HG03066 (cell line): Measurements from ENCODE around the gene WDR76.

ENCODE experiments used
- ATAC-seq: cut with Tn5 transposase; IDR thresholded peaks from one replicate; pipeline ENCODE4 v1.9.1; 2021; ENCODE audit warnings: low read depth; ENCODE audit not compliant: unreplicated experiment

Gene WDR76

DNA sequence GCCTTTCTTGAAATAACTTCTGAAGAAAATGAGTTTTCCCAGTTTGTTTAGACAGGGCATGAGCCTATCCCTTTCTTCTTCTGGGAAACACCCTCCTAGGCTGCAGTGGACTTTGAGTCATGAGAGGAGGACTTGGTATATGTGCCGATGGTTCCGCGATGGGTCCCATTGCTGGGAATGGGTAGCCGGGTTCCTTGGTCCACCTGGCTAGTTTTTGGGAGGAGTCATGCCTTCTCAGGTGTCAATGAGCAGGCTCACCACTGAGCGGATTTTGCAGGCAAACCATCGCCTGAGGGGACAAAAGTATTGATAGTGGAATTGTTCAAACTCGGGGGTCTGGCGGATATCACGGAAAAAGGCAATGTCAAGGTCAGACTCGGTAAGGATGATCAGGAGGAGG lies 46.8 kb downstream of the WDR76 start:
- ATAC-seq = no peak

DNA sequence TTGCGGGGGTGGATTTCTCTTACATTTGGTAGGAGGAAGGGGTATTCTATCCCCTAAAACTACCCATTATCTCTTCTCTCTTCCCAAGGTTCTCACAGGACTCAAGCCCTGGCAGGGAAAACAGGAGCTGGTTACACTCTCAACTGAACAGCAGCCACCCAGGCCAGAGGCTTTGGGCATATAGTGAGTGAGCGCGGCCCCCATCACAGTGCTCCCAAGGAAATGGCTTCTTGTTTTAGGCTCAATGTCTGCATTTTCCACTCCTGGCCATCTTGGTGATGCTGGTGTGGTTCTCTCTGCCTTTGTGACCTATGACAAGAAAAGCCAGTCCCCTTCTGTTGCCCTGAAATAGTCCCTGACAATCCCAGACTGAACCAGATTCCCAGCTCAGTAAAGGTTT lies 50.1 kb downstream of the WDR76 start:
- no peak for ATAC-seq

DNA sequence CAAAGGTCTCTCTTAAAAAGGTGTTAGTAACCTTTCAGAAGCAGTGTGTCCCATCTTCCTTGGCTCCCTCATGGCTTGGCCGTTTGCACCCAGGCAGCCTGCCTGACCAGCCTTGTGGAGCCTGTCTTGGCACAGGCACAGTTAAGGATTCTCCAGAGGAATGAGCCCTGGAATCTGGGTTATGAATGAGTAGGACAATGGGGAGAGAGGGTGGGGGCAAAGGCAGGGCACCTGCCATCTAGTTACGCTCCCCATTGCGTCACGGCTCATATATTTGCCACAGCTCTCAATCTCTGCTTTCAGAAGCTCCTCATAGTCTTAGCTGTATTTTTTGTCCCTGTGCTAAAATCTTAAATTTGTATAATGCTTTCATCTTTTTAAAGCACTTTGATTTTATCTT lies 50.6 kb downstream of the WDR76 start:
- ATAC-seq = no peak

DNA sequence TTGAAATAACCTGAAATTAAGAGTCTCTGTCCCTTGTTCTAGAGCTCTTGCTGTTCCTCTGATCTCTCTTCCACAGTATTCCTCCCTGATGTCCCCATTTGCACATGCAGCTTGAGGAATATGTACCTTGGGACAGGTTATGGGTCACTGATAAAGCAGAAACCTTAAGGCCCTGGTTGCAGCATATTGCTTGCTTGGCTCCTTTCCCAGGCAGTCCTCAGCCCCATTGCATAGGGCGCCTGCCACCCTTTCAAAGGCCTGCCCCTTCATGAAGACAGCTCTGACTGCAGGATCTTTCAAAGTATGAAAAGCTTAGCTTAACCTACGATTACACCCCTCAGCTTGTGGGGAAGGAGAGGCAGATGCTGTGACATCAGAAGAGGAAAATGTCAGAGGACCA lies 51.6 kb downstream of the WDR76 start:
- ATAC-seq = no peak

DNA sequence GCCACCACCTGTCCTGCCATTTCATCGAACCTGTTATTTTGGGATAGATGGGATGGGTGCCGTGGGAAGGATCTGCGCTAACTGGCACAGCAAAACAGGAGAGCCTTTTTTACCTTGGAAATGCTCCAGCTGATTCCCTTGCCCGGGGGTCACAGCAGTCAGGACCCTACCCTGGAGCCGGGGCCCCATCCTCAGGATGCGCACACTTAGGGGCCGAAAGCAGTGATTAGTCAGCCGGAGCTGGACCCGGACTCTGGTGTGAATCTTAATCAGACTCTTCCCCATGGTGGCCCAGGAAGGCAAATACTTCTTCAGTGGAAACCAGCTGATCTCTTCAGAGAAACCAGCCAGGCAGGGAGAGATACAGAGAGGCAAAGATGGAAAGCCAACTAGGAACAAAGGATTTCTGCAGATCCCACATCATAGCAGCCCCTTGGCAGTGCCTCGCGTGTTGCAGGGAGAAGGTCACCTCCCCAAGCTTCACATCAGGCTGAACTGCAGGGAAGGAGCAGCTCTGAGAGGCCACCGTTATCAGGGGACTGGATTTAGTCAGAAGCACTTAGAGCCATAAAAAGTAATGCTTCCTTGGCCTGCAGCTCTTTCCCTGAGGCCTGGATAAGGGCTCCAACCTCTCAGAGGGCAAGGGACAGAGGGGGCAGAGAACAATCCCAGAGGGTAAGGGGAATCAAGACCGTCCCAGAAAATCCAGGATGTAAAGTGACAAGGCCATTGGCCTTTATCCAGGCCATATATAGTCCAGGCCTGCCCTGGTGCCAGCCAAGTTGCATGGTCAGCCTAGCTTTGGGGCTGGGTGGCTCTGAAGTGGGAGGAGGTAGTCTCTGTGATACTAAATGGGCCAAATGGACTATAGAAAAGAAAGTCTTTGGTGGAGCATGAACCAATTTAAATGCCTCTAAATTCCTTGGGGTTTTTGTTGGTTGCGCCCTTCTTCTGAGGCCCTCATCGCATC lies 52.9 kb downstream of the WDR76 start:
- no peak for ATAC-seq

DNA sequence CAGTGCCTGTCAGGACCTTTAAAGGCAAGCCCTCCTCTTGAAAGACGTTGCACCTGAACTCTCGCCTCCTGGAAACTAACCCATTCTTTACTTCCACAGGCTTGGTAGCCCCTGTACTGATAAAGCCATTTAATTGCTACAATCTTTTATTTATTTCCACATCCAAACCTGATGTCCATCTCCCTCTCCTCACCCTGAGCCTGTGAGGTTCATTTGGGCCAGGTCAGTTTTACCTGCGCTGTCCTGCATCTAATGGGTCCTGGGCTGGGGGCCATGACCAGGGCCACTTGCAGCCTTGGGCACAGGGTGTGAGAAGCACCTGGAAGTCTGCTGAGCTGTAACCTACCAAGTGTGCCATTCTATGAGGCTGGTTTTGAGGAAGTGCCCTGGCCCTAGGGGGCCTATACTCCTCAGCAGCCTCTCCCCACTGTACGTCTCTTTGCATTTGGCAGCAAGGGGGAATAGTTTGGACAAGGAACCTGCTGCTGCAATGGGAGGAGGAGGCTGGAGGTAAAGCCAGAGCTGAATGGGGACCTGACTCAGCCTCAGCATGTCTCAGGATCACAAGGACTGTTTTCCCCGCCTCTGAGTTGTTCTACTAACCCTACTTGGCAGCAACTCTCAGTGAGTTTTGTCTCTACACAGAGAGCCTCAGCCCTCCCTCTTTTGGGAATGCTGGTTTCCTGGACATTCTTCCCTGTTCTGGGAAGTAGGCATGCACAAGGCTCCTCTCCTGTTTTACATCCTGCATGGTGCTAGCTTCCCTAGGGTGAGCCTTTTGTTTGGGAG lies 53.8 kb downstream of the WDR76 start:
- ATAC-seq = no peak

DNA sequence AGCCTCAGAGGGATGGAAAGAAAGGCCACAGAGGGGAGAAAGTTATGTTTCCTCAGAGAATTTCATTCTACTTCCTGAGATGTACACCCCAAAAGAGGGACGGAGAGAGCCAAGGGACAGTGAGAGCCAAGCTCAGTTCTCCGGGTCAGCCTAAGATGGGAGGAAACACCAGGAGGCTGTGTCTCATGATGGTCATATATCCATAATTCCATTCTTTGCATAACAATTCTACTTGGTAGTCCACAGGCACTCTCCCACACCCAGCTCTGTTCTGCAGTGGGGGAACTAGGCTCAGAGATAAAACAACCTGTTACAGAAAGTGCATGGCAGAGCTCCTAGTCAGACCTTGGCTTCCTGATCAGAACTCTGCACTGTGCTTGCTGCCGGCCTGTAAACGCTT lies 54.4 kb downstream of the WDR76 start:
- ATAC-seq = no peak

DNA sequence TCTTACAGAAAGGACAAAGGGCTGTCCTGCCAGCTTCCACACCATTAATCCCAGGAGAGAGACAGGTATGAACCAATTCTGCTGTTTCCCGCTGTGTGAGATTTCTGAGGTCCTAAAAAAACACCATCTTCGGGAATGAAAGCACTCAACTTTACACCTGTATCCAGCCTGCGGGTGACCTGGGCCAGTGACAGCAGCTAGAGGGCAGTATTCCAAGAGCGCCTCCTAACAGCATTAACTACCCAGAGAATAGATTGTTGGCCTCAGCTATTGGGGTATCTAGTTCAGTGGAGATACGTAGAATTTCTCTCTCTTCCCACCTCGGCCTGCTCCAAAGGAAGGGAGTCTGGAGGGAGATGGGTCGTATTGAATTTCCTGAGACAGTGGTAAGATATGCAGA lies 55.1 kb downstream of the WDR76 start:
- ATAC-seq = no peak

DNA sequence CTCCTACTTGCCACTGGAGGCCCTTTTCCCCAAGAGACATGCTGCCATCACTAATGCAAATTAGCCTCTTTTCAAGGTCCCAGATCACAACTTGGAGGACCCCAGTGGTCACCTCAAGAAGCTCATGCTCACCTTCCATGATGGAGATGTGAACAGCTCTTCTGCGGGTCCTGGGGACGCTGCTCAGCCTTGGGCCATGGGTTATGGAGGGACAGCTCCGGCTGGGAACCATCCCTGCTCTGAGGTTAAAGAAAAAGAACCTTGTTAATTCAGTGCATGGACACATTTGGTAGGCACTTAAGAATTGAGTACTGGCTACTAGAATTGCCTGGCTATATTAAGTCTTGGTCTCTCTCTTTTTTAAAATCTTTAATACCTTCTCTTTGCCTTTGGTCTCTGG lies 56.8 kb downstream of the WDR76 start:
- ATAC-seq = no peak

DNA sequence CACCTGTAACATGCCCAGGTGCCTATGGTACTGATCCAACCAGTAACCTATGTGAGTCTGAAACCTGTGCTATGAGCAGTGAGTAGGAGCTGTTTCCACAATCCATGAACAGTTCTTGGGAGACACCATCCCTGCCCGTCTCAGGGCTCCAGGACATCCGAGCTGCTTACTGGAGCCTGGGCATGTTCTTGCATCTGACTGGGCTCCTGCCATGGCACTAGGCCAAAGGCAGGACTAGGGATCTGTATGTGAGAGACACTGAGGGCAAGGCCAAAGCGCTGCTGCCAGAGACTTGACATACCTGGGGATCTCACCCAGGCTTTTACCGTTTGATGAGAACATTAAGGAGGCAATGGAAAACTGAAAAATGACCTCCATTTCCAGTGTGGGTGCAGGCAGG lies 59.8 kb downstream of the WDR76 start:
- ATAC-seq = no peak

DNA sequence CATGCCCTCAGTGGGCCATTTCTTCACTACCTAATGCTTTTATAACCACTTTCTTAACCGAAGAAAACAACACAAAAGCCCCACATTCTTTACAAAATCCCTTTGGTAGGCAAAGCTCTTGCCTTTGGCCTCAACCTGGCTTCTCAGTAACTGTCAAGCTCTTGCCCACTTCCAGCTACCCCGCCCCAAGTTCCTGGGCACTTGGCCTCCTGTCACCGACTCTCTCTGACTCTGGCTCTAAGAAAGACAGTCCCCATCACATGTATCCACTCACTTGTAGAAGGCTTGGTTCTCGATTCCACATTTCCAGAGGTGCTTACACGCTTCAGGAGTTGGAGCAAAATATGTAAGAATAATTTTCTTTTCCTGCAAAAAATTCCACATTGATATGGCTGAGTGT lies 61.1 kb downstream of the WDR76 start:
- ATAC-seq = no peak

DNA sequence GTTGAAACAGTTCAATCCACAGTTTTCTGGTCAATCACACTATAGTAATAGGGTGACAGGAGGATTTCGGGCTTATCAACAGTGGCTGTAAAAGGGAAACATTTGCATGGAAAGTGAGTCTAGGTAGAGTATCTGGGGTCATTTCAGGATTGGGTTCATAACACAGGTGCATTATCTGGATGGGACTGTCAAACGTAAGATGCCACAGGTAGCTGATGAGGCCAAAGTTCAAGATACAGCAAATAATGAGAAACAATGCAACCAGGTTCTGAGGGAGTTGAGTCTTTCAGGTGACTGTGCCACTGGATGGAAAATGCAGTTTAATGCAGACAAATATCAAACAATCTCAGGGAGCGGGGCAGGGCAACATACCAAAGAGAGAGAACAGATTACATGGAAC lies 62.2 kb downstream of the WDR76 start:
- ATAC-seq = no peak

DNA sequence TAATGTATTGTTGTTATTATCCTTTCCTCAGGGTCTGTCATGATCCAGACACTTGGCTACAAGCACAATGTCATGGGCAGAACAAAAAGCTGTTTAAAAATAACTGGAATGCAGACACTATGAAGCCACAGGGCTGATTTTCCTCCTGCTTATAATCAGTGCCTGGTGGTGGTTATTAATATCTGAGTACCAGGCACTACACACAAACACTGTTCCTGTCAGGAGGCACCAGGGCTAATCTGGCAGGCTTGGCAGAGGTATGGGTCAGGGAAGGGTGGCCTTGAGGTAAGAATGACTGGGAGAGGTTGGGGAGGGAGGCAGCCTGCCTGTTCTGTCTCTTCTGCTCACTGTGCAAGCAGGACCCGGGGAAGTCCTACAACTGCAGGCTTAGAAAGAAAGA lies 67.2 kb downstream of the WDR76 start:
- no peak for ATAC-seq

DNA sequence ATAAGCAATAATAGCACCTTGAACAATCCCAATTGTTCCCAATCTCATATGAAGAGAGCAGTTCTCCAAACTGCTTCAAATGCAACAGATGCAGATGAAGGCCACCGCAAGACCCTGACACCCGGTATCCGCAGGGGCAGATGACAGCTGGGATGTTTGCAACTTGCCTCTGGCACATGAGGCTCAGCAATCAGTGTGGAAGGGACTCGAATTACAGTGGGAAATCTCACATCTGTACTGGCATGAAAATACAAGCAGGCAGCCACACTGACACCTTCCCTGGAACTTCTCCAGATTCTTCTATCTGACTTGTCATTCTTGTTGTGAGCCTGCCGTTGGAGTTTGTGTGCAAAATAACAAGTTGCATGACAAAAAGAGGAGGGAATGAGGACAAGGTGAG lies 68.8 kb downstream of the WDR76 start:
- ATAC-seq = no peak

DNA sequence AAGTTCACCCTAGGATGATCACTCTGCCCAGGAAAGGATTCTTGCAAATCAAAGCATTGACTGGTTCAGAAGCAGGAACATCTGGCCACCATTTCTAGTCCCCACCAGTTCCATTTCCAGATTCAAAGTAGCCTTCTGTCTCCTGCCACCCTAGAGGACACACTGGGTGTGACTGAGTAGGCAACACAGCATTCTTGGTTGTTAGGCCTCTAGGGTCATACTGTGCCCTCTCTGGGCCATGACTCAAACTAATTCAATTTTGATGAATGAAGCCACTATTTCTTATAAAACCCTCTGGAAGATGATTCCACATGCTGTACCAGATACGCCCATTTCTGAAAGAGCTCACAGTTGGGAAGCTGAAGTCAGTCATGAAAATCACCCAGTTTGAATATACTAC lies 69.7 kb downstream of the WDR76 start:
- ATAC-seq = no peak

DNA sequence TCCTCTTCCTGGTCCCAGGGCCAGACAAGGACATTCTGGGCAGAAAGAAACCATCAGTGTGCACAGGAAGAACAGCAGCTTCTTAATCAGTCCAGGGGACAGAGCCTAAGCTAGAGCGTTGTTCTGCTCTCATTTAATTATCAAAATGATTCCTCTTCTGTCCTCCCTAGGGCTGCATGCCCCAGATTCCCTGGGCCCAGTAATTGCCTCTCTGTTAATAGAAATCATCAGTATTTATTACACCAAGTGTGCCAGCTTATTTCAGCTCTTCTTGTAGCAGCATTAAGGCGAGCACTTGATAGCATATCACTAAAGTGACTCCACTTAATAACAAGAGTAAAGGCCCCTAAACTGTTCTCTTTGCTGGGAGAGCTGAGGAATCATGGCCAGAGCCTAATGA lies 72.1 kb downstream of the WDR76 start:
- ATAC-seq = no peak

DNA sequence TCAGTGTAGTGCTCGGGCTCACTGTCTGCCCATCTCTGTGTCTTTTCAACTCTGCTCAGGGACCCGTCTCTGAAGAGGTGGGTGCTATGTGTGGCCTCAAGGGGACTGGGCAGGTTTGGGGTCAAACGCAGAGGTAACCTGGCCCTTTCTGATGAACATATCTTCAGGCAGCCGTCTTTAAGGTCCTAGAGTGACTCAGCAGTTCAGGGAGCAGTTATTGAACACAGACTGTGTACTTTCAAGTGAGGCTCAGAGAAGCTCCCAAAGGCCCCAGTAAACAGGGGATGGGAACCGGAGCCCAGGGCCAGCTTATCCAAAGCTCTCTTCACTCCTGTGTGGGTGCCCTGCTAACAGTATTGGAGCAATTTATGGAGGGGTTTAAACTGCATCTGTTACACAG lies 73.1 kb downstream of the WDR76 start:
- no peak for ATAC-seq

DNA sequence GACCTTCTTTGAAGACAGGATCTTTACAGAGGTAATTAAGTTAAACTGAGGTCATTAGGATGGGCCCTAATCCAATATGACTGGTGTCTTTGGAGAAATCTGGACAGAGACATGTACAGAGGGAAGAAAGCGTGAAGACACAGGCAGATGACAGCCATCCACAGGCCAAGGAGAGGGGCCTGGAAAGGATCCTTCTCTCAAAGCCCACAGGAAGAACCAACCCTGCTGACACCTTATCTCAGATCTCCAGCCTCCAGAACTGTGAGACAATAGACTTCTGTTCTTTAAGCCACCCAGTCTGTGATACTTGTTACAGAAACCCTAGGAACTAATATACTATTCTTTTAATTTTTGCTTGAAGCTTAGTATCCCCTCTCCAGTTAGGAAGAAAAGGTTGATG lies 74.2 kb downstream of the WDR76 start:
- no peak for ATAC-seq

DNA sequence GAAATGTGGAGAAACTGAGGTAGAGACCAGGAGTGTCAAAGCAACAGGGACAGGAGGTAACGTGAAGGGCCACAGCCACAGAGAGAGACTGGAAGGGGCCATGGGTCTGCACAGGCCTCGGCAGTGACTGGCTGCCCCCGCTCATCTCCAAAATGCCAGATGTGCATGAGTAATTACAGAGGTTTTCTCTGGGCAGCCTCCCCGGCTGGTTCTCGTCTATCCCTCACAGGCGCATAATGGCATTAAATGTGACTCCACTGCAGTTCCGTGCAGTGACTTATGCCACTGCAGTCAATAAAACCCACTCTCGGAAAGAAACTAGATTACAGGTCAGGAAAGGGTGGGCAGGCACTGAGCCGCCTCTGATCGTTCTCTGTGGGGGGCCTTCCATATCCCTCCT lies 74.7 kb downstream of the WDR76 start:
- no peak for ATAC-seq

DNA sequence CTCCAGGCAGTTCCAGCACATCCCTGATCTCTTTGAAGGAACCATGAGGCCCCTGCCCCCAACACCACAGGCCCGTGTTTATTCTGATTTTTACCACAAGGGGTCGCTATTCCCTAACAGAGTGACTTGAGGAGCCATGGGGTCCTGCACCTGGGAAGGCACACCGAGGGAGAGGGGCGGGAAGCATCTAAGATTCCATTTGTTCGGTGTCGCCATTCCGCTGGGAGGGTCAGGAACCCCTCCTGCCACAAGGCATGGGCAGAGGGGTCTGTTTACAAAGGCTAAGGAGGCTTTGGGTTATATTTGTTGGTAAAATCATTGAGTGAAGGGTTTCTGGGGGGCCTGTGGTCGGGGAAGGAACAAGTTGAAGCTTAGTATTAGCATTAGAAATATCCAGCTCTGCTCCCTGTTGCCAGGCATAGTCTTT lies 77.1 kb downstream of the WDR76 start:
- no peak for ATAC-seq

DNA sequence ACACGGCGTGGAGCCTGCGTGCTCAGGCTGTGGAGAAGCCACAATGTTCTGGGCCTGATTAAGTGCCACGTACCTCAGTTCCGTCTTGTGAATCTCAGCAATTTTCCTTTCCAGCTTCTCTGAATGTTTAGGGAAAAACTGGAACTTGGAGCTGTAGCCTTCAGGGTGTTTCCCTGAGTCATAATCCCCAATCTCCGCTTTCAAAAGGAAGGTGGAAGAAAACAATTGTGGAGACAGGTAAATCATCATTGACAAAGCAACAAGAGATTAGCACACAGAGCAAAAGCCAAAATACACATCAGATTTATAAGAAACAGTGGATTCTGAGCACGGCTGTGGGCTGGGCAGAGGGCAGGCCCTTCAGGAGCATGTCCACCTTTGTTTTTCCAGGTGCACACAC lies 79.0 kb downstream of the WDR76 start:
- no peak for ATAC-seq

DNA sequence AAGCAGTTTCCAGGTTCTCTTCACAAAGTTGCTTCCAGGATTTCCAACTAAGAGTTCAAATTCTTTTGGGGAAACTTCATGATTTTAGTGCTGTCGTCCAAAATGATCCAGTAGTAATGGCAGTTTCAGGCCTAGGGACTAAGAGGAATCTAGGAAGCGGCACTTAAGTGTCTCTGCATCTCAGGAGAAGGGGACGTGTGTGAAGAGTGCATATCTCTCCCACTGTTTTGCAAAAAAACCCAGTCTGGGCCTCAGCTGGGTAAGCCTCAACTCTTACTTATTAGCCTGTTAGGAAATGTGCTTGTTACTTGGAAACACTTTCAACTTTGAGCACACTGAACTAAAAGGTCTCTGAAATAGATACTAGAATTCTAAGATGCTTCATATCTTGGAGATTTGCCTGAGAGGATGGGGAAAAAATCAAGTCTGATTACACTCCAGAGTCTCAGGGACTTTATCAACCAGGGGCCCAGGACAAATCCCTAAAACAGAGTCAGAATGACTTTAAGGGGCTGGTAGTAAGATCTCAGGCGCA lies 81.8 kb downstream of the WDR76 start:
- no peak for ATAC-seq
